NCI-H524 (cell line): ENCODE data around the gene AP1S3.
A peak's percentile ranks its signal among the peaks of the same experiment; 100 is the strongest.

ENCODE experiments used
- DNase-seq, 2 experiments: peaks; one replicate each; lab custom pipeline; 2025; lab: John Stamatoyannopoulos, UW

AP1S3 gene

DNA sequence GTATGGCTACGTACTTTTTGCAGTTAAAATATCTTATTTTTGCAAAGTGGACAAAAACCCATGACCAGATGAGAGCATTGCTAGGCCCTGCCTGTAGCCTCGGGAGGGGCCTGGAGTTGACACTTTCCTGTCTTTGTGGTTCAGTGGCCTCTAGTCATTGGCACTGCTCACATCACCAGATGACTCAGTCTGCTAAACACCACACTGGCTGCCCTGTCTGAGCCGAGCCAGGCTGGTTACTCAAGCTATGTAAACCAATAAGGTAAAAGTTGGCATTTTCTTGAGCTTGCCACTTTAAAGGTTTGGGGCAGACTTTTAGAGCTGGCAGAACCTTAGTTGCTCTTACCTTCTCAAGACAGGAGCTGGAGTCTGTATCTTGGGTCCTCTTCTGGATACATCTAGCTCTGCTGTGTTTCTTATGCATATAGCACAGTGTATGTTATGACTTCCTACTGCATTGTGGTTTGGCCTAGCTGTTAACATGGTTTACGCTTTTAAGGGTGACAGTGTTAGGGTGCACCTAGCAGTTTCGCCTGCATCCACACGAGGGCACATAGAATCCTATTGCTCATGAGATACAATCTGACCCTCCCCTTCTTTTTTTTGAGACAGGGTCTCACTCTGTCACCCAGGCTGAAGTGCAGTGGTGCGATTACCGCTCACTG lies 76.4 kb downstream of the AP1S3 start:
- DNase-seq = no peak

DNA sequence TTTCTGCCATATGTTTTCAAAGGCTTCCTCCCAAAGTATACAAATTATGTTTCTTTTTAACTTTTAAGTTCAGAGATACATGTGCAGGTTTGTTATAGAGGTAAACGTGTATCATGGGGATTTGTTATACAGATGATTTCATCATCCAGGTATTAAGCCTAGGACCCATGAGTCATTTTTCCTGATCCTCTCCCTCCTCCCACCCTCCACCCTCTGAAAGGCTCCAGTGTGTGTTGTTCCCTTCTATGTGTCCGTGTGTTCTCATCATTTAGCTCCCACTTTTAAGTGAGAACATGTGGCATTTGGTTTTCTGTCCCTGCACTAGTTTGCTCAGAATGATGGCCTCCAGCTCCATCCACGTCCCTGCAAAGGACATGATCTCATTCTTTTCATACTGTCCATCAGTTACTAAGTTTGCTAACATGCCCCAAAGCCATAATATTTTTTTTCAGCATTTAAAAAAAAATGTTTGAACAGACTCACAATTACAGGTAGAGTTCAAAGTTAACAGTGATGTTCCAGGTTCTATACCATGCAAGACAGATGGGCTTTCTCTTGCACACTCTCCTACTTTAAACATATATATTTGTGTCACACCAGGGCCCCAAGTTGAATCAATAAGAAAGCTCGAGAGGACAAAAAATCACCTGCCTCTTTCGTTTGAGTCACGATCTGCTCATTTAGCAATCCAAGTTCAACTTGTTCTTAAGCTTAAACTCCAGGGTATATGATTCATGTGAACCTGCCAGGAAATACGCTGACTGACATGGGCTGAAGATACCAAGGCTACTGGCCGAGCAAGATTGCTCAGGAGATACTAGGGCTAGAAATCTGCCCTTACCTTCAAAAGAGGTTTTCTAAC lies 77.6 kb downstream of the AP1S3 start:
- no peak for DNase-seq

DNA sequence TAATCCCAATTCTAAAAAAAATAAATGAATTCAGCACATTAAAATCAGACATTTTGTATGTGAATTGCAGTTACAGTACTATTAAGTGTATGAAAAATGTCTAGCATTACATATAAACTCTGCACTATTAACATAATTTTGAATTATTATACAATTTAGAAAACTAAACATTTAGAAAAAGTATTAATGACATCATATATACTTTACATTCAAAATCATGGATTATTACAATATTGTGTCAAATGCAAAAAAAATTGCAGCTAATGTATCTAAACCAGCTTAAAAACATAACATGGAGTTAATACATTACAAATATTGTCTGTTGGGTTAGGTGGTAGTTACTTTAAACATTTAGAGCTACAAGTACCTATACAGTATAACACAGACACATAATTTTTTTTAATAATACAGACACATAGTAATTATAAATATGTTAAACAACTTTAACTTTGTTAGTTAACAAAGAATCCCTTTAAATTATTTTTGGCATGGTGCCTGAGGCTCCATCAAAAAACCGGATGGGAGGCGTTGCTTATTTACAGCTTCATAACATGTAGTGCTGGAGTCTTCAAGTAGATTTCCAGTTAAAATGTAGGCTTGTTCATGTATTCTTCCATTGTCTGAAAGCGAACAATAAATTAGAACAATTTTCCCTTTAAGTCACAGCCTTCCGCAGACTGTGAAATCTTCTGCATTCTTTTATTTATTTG lies 79.1 kb downstream of the AP1S3 start:
- no peak for DNase-seq

DNA sequence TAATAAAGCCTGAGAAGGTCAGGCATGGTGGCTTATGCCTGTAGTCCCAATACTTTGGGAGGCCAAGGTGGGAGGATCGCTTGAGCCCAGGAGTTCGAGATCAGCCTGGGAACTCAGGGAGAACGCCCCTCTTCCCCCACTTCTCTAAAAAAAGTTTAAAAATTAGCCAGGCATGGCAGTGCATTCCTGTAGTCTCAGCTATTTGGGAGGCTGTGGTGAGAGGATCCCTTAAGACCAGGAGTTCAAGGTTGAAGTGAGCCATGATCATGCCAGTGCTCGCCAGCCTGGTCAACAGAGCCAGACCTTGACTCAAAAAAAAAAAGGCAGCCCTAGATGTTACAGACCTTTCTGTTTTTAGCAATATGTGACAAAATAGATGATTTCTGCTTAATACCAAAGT lies 83.4 kb downstream of the AP1S3 start:
- DNase-seq = no peak

DNA sequence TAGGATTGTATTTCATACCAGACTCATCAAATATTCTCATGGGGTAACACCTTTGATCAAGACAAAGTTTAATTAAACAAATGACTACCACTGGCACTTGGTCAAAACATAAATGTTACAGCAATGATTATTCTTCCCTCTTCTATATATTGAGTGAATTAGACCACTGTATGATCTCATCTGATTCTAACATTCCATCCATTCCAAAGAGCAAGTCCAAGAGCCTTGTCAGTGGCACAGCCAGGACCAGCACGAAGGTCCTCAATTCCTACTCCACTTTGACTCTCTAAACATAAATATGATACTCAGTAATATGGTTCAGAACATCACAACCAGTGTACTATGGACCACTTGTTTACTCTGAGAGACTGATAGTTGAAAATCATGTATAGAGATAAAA lies 86.4 kb downstream of the AP1S3 start:
- no peak for DNase-seq

DNA sequence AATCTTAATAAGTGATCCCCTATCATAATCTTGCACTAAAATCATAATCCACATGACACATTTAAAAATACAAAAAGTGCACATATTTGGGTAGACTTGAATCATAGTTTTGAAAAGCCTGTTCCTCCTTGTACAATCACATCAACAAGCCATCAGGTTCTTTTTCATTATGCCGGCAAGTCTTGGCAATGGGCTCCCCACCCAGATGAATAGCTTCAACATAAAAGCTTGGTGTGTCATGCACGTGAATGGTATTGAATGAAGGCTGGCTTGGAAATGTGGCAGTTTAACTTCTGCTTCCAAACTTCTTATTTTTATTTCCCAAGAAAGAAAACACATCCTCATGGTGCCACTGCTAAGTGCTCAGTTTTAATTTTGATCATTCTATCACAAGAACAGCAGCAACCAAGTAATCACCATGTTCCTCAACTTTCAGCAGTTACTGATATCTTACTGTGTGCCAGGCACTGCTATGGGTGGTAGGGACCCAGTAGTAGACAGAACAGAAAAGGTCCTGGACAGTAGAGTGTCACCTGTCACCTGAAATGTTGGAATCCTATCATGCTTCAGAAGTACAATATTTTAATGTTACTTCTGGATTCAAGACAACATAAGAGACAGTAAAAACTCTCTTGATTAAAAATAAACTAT lies 89.9 kb downstream of the AP1S3 start:
- no peak for DNase-seq

DNA sequence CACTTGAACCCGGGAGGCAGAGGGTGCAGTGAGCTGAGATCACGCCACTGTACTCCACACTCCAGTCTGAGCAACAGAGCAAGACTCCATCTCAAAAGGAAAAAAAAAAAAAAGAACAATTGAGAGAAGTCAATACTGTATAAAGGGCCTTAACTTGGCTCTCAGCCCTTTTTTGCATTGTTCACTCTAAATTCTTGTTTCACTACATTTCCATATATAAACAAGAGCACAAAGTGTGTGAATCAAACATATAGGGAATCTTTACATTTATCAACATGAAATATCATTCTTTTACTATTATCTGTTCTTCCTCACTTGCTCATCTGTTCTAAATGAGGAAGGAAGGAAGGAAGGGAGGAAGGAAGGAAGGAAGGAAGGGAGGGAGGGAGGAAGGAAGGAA lies 90.8 kb downstream of the AP1S3 start:
- DNase-seq = no peak

DNA sequence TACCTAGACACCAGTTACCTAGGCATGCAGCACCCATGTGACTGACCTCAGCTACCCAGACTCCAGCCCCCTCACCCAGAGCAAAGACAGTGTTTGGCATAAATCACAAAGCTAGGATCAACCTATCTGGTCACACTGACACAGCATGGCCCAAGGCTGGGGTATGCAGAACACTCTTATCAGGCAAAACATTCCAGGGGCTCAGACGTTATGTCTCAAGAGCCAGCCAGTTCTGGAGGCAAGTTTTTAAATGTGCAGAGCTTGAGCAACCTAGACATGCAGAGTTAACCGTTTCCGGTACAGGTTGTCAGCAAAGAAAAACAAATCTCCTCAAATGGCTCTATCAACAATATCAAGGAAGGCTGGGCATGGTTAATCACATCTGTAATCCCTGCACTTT lies 92.8 kb downstream of the AP1S3 start:
- DNase-seq = no peak

DNA sequence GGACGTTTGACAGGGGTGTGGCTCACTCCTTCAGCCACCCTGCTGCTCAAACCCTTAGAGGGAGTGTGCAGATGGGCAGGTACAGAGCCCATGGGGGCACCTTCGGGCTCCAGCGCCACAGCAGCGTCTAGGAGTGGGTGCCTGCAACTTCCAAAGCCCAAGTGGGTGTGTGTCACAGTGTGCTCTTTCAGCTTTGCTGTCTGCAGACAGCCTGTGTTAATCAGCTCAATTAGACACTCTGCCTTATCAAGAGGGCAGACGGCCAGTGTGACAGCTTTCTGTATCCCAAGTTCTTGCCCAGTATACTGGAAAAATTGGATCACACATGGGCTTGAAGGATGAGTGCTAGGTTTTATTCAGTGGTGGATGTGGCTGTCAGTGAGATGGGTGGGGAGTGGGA lies 96.7 kb downstream of the AP1S3 start:
- DNase-seq = no peak

DNA sequence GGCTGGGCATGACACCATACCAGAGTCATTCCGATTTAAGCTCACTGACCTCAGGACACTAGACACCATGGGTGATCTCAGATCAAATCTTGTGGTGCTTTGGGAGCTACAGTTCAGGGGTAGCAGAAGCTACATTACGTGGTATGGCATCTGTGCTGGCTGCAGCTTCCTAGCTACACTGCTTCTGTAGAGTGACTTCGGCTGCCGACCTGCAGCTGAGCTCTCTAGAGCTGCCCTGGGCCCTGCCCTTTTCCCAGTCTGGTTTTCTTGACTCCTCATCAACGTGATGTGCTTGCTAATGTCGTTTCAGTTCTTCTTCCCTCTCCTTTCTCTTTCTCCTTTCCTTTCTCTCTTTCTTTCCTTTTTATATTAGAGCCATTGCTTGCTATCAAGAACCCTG lies 100.2 kb downstream of the AP1S3 start:
- DNase-seq = no peak

DNA sequence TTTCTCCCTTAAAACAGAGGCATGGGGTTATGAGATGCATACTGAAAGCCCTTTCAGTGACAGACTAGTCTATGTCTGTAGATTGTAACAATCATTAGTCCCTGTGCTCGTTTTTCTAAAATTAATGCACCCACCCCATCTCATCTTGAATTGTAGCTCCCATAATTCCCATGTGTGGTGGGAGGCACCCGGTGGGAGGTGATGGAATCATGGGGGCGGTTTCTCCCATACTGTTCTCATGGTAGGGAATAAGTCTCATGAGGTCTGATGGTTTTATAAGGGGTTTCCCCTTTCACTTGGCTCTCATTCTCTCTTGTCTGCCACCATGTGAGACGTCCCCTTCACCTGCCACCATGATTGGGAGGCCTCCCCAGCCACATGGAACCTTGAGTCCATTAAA lies 100.9 kb downstream of the AP1S3 start:
- no peak for DNase-seq

DNA sequence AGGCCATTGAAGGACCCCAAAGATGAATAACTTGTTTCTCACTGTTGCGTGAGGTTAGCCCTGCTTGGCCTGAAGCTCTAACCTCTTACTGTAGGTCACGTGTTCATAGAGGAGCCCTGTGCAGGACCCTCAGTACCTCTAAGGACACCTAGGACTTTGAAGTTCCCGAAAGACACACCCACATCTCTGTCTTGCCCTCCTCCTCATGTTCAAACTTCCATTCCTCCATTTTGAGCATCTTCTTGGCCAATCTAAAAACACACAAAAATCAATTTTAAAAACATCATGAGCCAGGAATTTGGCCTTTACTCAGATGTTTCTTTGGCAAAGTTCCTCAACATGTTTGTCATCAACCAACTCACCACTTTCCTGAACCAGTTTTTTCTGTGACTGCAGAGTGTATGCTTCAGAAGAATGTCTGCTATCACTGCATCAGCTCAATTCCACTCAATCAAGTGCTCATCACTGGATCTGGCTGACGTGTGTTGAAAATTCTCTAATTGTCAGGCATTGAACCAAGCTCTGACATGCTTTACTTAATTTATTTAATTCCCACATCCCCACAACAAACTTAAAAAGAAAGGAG lies 101.6 kb downstream of the AP1S3 start:
- DNase-seq = no peak

DNA sequence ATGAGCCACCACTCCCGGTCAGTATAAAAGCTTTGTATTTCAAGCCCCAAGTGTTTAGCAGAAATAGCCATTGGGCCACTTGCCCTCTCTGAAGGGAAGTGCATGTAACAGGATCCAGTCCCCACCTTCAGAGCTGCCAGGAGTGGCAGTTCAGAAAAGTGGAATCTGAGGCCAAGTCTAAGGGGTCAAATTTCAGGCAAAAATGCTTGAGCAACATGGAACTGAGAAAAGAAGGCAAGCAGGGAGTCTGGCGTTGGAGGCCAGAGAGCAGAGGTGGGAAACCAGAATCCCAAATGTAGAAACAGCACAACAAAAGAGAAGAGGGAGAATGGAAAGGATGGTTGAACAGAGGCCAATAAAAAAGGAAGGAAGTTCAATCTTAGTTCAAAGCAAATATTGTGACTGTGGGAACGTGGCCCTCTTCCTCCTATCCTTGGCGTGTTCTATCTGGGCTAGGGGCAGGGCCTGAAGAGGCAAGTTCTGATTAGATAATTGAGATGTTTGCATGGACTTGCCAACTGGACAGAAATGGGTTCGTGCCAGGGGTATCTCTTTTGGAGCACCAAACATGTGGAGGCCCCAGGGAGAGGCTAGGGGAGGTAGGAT lies 102.2 kb downstream of the AP1S3 start:
- no peak for DNase-seq

DNA sequence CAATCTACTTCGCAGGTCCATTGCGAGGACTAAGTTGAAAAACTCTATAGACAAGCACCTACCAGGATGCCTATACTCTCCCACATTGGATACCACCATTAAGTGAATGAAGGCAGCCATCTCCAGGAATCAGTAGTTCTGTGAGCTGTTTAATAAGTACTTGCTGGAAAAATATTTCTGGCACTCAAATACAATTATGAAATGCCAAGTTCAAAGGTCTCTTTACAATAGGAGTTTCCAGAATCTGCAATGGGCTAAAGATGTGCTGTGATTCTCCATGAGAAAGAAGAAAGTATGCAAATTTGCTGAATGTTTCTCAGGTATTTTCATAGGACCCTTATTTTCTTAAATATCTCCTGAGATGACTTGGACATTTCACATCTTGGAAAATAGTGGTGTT lies 103.0 kb downstream of the AP1S3 start:
- DNase-seq = no peak

DNA sequence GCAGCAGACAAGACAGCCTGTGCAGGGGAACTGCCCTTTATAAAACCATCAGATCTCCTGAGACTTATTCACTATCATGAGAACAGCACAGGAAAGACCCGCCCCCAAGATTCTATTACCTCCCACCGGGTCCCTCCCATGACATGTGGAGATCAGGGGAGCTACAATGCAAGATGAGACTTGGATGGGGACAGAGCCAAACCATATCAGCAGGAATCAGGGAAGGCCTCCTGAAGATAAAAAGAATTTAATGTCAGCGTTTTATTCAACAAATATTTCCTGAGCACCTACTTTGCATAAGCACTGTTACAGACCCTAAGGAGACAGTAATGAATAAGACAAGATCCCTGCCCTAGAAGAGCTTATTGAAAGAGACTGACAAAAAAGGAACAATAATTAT lies 105.0 kb downstream of the AP1S3 start:
- DNase-seq = no peak

DNA sequence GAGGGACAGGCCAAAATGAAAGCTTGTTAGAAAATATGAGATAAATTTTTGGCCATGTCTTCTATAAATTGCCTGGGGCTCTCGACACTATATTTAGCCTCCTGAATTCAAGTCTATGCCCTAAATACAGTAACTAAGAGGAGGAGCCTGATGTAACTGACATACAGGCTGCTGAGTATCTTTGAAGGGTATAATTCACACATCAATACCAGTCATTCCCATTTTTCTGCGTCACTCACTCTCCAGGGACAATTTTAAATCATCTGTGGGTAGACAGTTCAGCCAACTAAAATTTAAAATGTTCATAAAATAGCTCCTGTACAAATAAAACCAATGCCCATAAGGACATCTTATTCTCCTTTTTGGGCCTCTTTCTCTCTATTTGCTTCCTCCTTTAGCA lies 105.9 kb downstream of the AP1S3 start:
- DNase-seq = no peak

DNA sequence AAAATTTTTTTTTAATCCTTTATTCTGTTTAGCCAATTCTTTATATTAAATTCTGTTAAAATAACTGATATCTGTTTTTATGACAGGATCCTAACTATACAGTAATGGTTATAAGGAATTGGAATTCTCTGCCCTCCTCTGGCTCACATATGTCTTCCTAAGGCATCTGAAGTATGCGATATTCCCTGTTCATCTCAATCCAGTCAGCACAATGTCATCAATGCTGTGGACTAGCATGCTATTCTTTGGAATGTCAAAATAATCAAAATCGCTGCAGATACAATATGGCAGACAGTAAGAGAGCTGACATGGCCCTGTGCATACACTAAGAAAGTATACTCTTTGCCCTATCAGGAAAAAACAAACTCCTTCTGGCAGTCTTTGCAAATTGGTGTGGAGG lies 107.6 kb downstream of the AP1S3 start:
- no peak for DNase-seq

DNA sequence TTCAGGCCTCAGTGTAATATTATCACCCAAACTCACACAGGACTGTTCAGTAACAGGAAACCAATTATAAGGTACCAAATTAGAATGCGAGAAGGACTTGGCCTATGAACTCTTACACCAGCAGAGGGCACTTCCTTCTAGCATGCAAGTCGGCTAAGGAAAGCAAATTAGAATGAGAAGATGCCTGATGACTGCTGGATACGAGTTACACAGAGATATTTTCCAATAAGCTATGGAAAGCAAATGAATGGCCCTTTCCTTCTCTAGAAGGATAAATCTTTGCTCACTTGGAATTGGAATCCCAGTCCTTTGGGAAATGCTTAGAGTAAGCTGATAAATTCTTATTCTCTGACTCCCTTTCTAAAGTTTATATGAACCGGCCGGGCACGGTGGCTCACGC lies 109.8 kb downstream of the AP1S3 start:
- peak; percentile 11 to 62 for DNase-seq

DNA sequence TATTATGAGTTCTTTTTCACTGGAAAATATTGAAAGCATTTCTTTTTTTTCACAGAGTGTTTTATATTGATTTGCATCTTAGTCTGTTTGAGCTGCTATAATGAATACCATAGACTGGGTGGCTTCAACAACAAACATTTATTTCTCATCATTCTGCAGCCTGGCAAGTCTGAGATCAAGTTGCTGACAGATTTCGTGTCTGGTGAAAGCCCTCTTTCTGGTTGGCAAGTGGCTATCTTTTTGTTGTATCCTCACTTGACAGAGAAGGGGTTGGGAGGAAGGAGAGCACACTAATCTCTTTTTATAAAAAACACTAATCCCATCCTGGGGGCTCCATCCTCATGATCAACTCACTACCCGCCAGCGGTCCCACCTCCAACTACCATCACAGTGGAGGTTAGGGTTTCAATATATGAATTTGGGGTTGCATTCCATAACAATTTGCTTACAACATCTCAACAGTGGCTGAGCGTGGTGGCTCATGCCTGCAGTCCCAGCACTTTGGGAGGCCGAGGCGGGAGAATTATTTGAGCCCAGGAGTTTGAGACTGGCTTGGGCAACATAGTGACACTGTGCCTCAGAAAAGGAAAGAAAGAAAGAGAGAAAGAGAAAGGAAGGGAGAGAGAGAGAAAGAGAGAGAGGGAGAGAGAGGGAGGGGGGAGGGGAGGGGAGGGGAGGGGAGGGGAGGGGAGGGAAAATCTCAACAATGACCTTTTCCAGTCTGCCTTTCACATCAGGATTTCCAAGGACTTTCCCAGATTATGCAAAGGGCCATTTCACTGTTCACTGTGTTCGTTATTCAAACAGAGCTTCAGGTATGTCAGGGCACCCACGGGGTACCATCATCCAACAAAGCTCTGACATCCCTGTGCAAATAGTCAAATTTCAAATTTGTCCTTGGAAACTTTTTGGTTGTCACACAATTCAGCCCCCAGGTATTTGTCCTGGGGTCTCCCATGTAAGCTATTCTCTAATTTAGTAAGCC lies 111.1 kb downstream of the AP1S3 start:
- no peak for DNase-seq

DNA sequence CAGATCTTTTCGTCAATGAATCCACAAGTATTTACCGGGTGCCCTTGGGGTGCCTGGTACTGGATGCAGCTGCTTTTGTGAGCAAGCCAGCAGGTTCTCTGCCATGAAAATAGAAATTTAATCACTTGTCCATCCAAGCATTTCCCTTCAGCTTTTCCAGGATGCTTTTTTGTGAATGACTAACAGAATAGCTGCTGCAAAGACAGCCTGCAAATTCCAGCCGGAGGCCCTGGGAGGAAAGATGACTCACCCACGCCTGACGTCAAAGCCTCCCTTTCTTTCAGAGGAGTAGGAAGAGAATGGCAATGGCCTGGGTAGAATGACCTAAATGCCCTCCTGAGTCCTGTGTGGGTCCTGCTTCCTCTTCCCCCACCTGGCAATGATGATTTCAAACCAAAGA lies 111.9 kb downstream of the AP1S3 start:
- DNase-seq = no peak

DNA sequence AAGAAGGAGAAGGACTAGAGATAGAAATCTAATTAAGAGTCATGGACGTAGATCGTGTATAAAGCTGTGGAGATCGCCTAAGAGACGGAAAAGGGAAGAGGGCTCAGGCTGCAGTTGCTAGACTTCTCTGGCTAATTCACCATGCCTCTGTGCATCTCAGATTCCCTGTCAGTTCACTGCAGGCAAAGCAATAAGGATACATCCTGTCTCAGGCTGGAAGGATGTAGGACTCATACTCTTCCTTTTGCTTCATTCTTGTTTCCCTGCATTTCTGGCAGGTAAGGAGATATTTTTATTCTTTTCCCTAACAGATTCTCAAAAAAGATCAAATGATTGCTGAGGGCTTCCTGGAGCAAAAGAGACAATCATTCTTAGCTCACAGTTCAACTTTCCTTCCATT lies 112.5 kb downstream of the AP1S3 start:
- no peak for DNase-seq
